ENCODE results near the gene ZNF32.

ZNF32 gene

DNA sequence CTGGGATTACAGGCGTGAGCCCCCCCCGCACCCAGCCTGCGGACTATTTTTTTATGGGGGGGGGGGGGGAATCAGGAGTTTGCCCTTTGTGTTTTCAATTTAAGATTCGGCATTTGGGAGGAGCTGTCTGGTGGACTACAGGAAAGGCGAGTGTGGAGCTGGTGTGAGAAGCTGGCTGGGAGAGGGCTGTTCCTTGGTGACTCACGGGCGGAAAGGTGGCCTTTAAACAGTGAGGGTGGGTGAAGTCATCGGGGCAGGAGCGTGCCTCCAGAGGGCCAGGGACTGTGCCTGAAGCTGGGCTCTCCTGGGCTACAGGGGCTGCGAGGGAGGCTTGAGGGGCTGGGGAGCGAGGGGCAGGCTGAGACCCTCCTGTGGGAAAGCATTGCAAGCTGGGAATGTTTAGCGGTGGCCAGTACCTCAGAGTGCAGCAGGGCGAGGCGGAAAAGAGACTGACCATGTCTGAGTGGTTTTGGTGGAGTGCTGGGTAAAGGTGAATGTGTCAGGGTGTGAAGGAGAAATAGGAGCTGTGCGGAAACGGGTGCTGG lies 39.7 kb upstream of the ZNF32 start:
- POLR2A ChIA-PET, result no interaction called here
- DNase-seq (ENCODE audit: extremely low spot score), result no peak
- CTCF ChIA-PET, result interaction anchor here (1.3 to 5.6 kb wide), 6 partner anchors 17 to 1169 kb away, joined by 5 to 54 read pairs (median 13); no protein-coding TSS in a partner anchor
- TF ChIP-seq CTCF (IDR thresholded peaks at IDR 0.05; ENCODE audit: control extremely low read depth, extremely low read depth, low read depth, missing control alignments), result no peak

DNA sequence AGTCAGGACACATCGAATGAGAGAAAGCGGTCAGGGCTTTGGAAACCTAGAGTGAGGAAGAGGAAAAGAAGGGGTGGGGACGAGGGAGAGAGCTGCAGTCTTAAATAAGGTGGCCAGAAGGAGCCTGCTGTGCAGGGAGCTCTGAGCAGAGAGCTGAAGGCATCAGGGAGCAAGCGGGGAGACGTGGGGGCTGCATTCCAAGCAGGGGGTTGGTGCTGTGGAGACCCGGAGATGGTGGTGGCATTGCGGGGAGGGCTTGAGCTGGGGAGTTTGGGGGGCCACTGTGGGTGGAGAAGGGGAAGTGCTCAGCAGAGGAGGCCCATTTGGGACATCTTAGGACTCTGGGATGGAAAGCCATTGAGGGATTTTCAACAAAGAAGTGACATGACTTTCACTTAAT lies 38.7 kb upstream of the ZNF32 start:
- DNase-seq (ENCODE audit: extremely low spot score), result no peak
- POLR2A ChIA-PET, result no interaction called here
- CTCF ChIA-PET, result no interaction called here
- TF ChIP-seq CTCF (IDR thresholded peaks at IDR 0.05; ENCODE audit: control extremely low read depth, extremely low read depth, low read depth, missing control alignments), result no peak

DNA sequence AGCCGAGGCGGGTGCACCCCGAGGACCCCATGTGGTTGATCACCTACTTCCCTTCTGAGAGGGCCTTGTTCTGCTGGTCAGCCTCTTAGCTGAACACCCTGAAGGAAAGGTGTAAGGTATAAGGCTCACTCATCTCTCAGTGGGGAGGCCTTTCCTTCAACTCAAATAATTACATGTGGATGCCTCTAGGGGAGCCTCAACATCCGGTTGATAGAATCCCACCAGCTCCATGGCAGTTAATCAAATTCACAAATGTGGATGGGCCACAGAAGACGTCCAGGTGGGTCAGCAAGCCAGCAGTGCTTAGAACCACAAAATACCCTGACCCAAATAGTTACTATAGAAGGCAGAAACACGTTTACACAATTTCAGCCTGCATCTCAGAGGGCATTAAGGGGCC lies 37.7 kb upstream of the ZNF32 start:
- ChIA-PET POLR2A (no interaction called here), CTCF (interaction anchor here (1.3 to 1.7 kb wide), 4 partner anchors 13 to 1171 kb away, joined by 3 to 6 read pairs (median 5); no protein-coding TSS in a partner anchor)
- TF ChIP-seq CTCF (IDR thresholded peaks at IDR 0.05; ENCODE audit: control extremely low read depth, extremely low read depth, low read depth, missing control alignments), result no peak
- no peak for DNase-seq (ENCODE audit: extremely low spot score)

GRCh38 chr10:43685744-43686143 lies 37.1 kb upstream of the ZNF32 start:
- CTCF ChIA-PET, result interaction anchor here (1.1 to 1.7 kb wide), 5 partner anchors 13 to 1172 kb away, joined by 3 to 6 read pairs (median 5); no protein-coding TSS in a partner anchor
- TF ChIP-seq CTCF (IDR thresholded peaks at IDR 0.05; ENCODE audit: control extremely low read depth, extremely low read depth, low read depth, missing control alignments), result no peak
- no peak for DNase-seq (ENCODE audit: extremely low spot score)
- POLR2A ChIA-PET, result no interaction called here

GRCh38 chr10:43684292-43684559 lies 35.5 kb upstream of the ZNF32 start:
- TF ChIP-seq CTCF (IDR thresholded peaks at IDR 0.05; ENCODE audit: control extremely low read depth, extremely low read depth, low read depth, missing control alignments), result no peak
- DNase-seq (ENCODE audit: extremely low spot score), result no peak
- ChIA-PET CTCF (interaction anchor here (3.1 kb wide), 1 partner anchor 11 kb away, joined by 25 read pairs; no protein-coding TSS in a partner anchor), POLR2A (no interaction called here)

DNA sequence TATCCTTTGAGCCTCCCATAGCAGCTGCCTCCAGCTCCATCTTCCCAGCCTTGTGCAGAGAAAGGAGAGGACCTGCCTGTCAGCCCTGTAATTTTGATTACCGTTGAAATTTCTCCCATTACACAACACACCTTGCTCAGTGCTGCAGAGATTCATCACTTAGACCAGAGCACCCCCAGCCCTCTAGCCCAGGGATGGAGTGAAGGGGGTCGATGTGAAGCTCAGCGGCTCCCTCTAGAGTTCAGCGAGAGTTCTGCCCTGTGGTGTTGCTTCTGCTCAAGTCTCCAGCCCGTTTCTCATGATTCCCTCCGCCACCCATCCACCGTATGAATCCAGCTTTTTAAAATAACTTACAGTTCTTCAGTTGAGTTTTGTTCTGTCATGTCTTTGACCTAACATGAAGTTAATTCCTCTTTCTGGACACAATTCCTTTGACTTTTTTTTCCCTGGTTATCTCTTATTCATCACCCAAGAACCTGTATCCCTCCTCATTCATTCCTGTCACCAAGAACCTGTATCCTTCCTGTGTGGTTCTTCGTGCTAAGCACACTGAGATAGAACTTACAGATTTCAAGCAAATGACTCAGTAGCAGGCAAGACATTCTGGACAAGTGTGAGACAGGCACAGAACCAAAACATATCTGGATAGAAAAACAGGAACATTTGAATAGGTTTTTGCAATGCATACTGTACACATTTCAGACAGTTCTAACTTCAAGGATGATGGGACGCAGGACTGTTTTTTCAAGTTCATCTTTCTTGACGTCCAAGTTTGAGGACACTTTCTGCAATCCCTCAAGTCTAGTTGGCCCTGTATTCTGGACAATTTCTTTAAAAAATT lies 35.0 kb upstream of the ZNF32 start:
- ChIA-PET CTCF (interaction anchor here (1.0 to 3.1 kb wide), 14 partner anchors 9 to 1178 kb away, joined by 3 to 25 read pairs (median 5); no protein-coding TSS in a partner anchor), POLR2A (no interaction called here)
- DNase-seq (ENCODE audit: extremely low spot score), result peak; percentile 41
- peak; percentile 33 for TF ChIP-seq CTCF (IDR thresholded peaks at IDR 0.05; ENCODE audit: control extremely low read depth, extremely low read depth, low read depth, missing control alignments)
